Vagina (tissue), 2 donors: Measurements from ENCODE around the gene KLK7.

Experiments used
- CTCF ChIP-seq, 3 experiments: fragments of 450-650 bp in 2 of 3; fragments of 200-600 bp in 1 of 3; sonication (generic) in 1 of 3; IDR thresholded peaks; one replicate each; pipeline ENCODE4 v1.5.1; 2017 to 2019; ENCODE audit warnings: antibody characterized with exemption in 3 of 3, mild to moderate bottlenecking in 2 of 3, moderate library complexity in 2 of 3
- POLR2A ChIP-seq, 2 donors: fragments of 450-650 bp; IDR thresholded peaks; one replicate each; pipeline ENCODE4 v1.6.1; 2017; ENCODE audit warnings: antibody characterized with exemption in 2 of 2, mild to moderate bottlenecking in 2 of 2, moderate library complexity in 2 of 2
- POLR2AphosphoS5 ChIP-seq, 2 donors: sonication (generic); formaldehyde crosslinking; IDR thresholded peaks; one replicate each; pipeline ENCODE4 v1.9.0; 2017; ENCODE audit warnings: antibody characterized with exemption in 2 of 2, mild to moderate bottlenecking in 2 of 2, low read depth in 1 of 2; ENCODE audit not compliant: insufficient read depth in 1 of 2

GRCh38 chr19:51025809-51026553, 42.3 kb upstream of the KLK7 start:
- no peak for TF ChIP-seq POLR2AphosphoS5 (IDR thresholded peaks at IDR 0.05; ENCODE audit: insufficient read depth in 1 of 2, low read depth in 1 of 2)
- no peak for TF ChIP-seq CTCF (IDR thresholded peaks at IDR 0.05)
- no peak for TF ChIP-seq POLR2A (IDR thresholded peaks at IDR 0.05)
